Measurements from ENCODE around the gene PLLP. TPM values are rescaled to one million over a fixed set of nuclear protein-coding genes. Genes with fewer than 3 reads are reported as not detected.

PLLP gene
- total RNA-seq, 1 experiment from 2014 or later, result 3.1 TPM

GRCh38 chr16:57306676-57307341, 22.3 kb upstream of the PLLP start:
- no peak overlapping the region for H3K4me2 ChIP-seq (ENCODE audit: low read length)
- no TSS peak for BruUV-seq (replicated peaks)
- no peak overlapping the region for H3K27ac ChIP-seq (ENCODE audit: low read depth, low read length)
- H3K27me3 ChIP-seq (ENCODE audit: insufficient read depth, low read length), result no peaks in the 10 kb centered on the region; the same call in 1 of the 2 replicates
- H2AFZ ChIP-seq (ENCODE audit: low read depth, low read length, poor library complexity, severe bottlenecking), result no peak overlapping the region
- no peaks in the 10 kb centered on the region for H3K9me2 ChIP-seq (ENCODE audit: insufficient read depth)
- no peaks in the 10 kb centered on the region for H3K36me3 ChIP-seq (ENCODE audit: control insufficient read depth in 1 of 2, insufficient read depth in 2 of 2, low read length in 2 of 2)
- intact Hi-C loops (cut with micrococcal nuclease), result no loop called here
- ATAC-seq (no peak), DNase-seq (ENCODE audit: low read depth, low spot score) (no peak)
- RAD21 ChIA-PET (ENCODE audit: low non-redundant PET in 1 of 2, low total read pairs in 2 of 2, uncharacterized antibody in 2 of 2, unreplicated experiment in 2 of 2), result no interaction called here
- no peaks in the 10 kb centered on the region for H3K79me2 ChIP-seq (ENCODE audit: insufficient read depth, low read length)
- H3K9me3 ChIP-seq (ENCODE audit: control insufficient read depth in 1 of 2, insufficient read depth in 1 of 2, low read depth in 1 of 2, low read length in 2 of 2), result no peaks in the 10 kb centered on the region
- H3K4me1 ChIP-seq (ENCODE audit: control insufficient read depth in 1 of 2, insufficient read depth in 2 of 2, low read length in 2 of 2), result peaks cover 0 to 7% of the 10 kb centered on the region in 2 experiments; a peak in 1 of 4 replicates
- no peak overlapping the region for H3K4me3 ChIP-seq (replicated peaks in 1 of 2; ENCODE audit: low read depth in 1 of 2, low read length in 2 of 2)
- TF ChIP-seq SIN3A (IDR thresholded peaks at IDR 0.05; ENCODE audit: low read depth), result no peak
- TF ChIP-seq CBX3 (IDR thresholded peaks at IDR 0.05; ENCODE audit: low read depth), result no peak
- no peak for TF ChIP-seq ZFX (IDR thresholded peaks at IDR 0.05)
- TF ChIP-seq CTCF (IDR thresholded peaks at IDR 0.05 in 2 of 3, conservative IDR thresholded peaks at IDR 0.05 in 1 of 3; ENCODE audit: borderline replicate concordance in 1 of 3, insufficient read depth in 1 of 3, low read depth in 2 of 3, low read length in 2 of 3), result no peak
- TF ChIP-seq POLR2A (IDR thresholded peaks at IDR 0.05; ENCODE audit: borderline replicate concordance, extremely low read depth, insufficient read depth, insufficient read length), result no peak
- TF ChIP-seq EZH2 (IDR thresholded peaks at IDR 0.05), result no peak
- TF ChIP-seq EGR1 (IDR thresholded peaks at IDR 0.05; ENCODE audit: low read depth), result no peak
- no peak overlapping the region for H3K9ac ChIP-seq (ENCODE audit: low read length)
- no peaks in the 10 kb centered on the region for H4K20me1 ChIP-seq (ENCODE audit: insufficient read depth)
- POLR2A ChIA-PET, result no interaction called here
- CTCF ChIA-PET, result no interaction called here

GRCh38 chr16:57305159-57305811, 20.8 kb upstream of the PLLP start:
- ChIA-PET POLR2A (no interaction called here), RAD21 (ENCODE audit: low non-redundant PET in 1 of 2, low total read pairs in 2 of 2, uncharacterized antibody in 2 of 2, unreplicated experiment in 2 of 2) (no interaction called here), CTCF (no interaction called here)
- no peaks in the 10 kb centered on the region for H4K20me1 ChIP-seq (ENCODE audit: insufficient read depth)
- no peaks in the 10 kb centered on the region for H3K79me2 ChIP-seq (ENCODE audit: insufficient read depth, low read length)
- H3K27ac ChIP-seq (ENCODE audit: low read depth, low read length), result no peak overlapping the region
- H3K9ac ChIP-seq (ENCODE audit: low read length), result no peak overlapping the region
- ATAC-seq (no peak), DNase-seq (ENCODE audit: low read depth, low spot score) (no peak)
- H3K4me3 ChIP-seq (replicated peaks in 1 of 2; ENCODE audit: low read depth in 1 of 2, low read length in 2 of 2), result no peak overlapping the region
- H3K36me3 ChIP-seq (ENCODE audit: control insufficient read depth in 1 of 2, insufficient read depth in 2 of 2, low read length in 2 of 2), result no peaks in the 10 kb centered on the region
- H3K9me3 ChIP-seq (ENCODE audit: control insufficient read depth in 1 of 2, insufficient read depth in 1 of 2, low read depth in 1 of 2, low read length in 2 of 2), result no peaks in the 10 kb centered on the region
- no peaks in the 10 kb centered on the region for H3K9me2 ChIP-seq (ENCODE audit: insufficient read depth)
- no TSS peak for BruUV-seq (replicated peaks)
- intact Hi-C loops (cut with micrococcal nuclease), result no loop called here
- peaks cover 0 to 12% of the 10 kb centered on the region in 2 experiments; a peak in 1 of 4 replicates for H3K4me1 ChIP-seq (ENCODE audit: control insufficient read depth in 1 of 2, insufficient read depth in 2 of 2, low read length in 2 of 2)
- H3K4me2 ChIP-seq (ENCODE audit: low read length), result no peak overlapping the region
- H3K27me3 ChIP-seq (ENCODE audit: insufficient read depth, low read length), result no peaks in the 10 kb centered on the region
- no peak overlapping the region for H2AFZ ChIP-seq (ENCODE audit: low read depth, low read length, poor library complexity, severe bottlenecking)
- TF ChIP-seq FOSL1 (IDR thresholded peaks at IDR 0.05; ENCODE audit: low read depth) (no peak), SRF (IDR thresholded peaks at IDR 0.05; ENCODE audit: low read depth) (no peak), EZH2 (IDR thresholded peaks at IDR 0.05) (no peak), CTCF (IDR thresholded peaks at IDR 0.05 in 2 of 3, conservative IDR thresholded peaks at IDR 0.05 in 1 of 3; ENCODE audit: borderline replicate concordance in 1 of 3, insufficient read depth in 1 of 3, low read depth in 2 of 3, low read length in 2 of 3) (no peak), CBX3 (IDR thresholded peaks at IDR 0.05; ENCODE audit: low read depth) (no peak), ZFX (IDR thresholded peaks at IDR 0.05) (no peak), JUND (IDR thresholded peaks at IDR 0.05) (no peak), TCF7L2 (IDR thresholded peaks at IDR 0.05; ENCODE audit: borderline replicate concordance, extremely low read depth, insufficient read depth, insufficient read length) (no peak), EZH2phosphoT487 (IDR thresholded peaks at IDR 0.05; ENCODE audit: borderline replicate concordance) (no peak), EGR1 (IDR thresholded peaks at IDR 0.05; ENCODE audit: low read depth) (no peak)
